IPS-18c (cell line): ENCODE data around the gene SLC27A1.

Experiments
- H3K4me3 ChIP-seq: 2 replicates; pipeline ENCODE4 v1.7.0; 2013; ENCODE audit warnings: low read depth, mild to moderate bottlenecking, low read length, moderate library complexity; ENCODE audit not compliant: insufficient read depth
- H3K9me3 ChIP-seq: one replicate; pipeline ENCODE4 v1.6.1; 2013; ENCODE audit warnings: mild to moderate bottlenecking, low read length, moderate library complexity; ENCODE audit not compliant: control insufficient read depth, insufficient read depth

SLC27A1 gene

GRCh38 chr19:17519967-17520366 lies 49.6 kb downstream of the SLC27A1 start:
- Histone ChIP-seq H3K9me3 (peaks cover 10% of the 10 kb centered on the region), H3K4me3 (no peak overlapping the region)

GRCh38 chr19:17520865-17521264 lies 50.5 kb downstream of the SLC27A1 start:
- Histone ChIP-seq H3K9me3 (peaks cover 10% of the 10 kb centered on the region), H3K4me3 (no peak overlapping the region)

- H3K4me3 ChIP-seq, result no peak overlapping the region
- peaks cover 4% of the 10 kb centered on the region for H3K9me3 ChIP-seq
Measured at GRCh38 chr19:17522988-17523872, 52.9 kb downstream of the SLC27A1 start.

- Histone ChIP-seq H3K4me3 (no peak overlapping the region), H3K9me3 (peaks cover 4% of the 10 kb centered on the region)
Measured at GRCh38 chr19:17524651-17525050, 54.3 kb downstream of the SLC27A1 start.

- Histone ChIP-seq H3K9me3 (peaks cover 4% of the 10 kb centered on the region), H3K4me3 (no peak overlapping the region)
Measured at GRCh38 chr19:17525141-17525540, 54.8 kb downstream of the SLC27A1 start.

- no peak overlapping the region for H3K4me3 ChIP-seq
- H3K9me3 ChIP-seq, result peaks cover 4% of the 10 kb centered on the region
Measured at GRCh38 chr19:17526922-17527321, 56.6 kb downstream of the SLC27A1 start.

- no peak overlapping the region for H3K4me3 ChIP-seq
- peaks cover 4% of the 10 kb centered on the region for H3K9me3 ChIP-seq
Measured at GRCh38 chr19:17527326-17527725, 57.0 kb downstream of the SLC27A1 start.

GRCh38 chr19:17528610-17529009 lies 58.3 kb downstream of the SLC27A1 start:
- Histone ChIP-seq H3K4me3 (no peak overlapping the region), H3K9me3 (peaks cover 4% of the 10 kb centered on the region)

- Histone ChIP-seq H3K9me3 (peaks cover 3% of the 10 kb centered on the region), H3K4me3 (no peak overlapping the region)
Measured at GRCh38 chr19:17529239-17530158, 59.2 kb downstream of the SLC27A1 start.

- Histone ChIP-seq H3K9me3 (no peaks in the 10 kb centered on the region), H3K4me3 (no peak overlapping the region; the same call in 1 of the 2 replicates)
Measured at GRCh38 chr19:17530586-17530985, 60.3 kb downstream of the SLC27A1 start.

- no peak overlapping the region for H3K4me3 ChIP-seq
- H3K9me3 ChIP-seq, result no peaks in the 10 kb centered on the region
Measured at GRCh38 chr19:17532116-17532515, 61.8 kb downstream of the SLC27A1 start.

GRCh38 chr19:17532557-17532956 lies 62.2 kb downstream of the SLC27A1 start:
- H3K4me3 ChIP-seq, result no peak overlapping the region
- H3K9me3 ChIP-seq, result no peaks in the 10 kb centered on the region

GRCh38 chr19:17534767-17535166 lies 64.4 kb downstream of the SLC27A1 start:
- H3K9me3 ChIP-seq, result no peaks in the 10 kb centered on the region
- no peak overlapping the region for H3K4me3 ChIP-seq

- Histone ChIP-seq H3K9me3 (no peaks in the 10 kb centered on the region), H3K4me3 (no peak overlapping the region)
Measured at GRCh38 chr19:17536955-17537354, 66.6 kb downstream of the SLC27A1 start.

GRCh38 chr19:17538684-17539237 lies 68.4 kb downstream of the SLC27A1 start:
- peak overlapping the region; percentile 74 for H3K4me3 ChIP-seq
- H3K9me3 ChIP-seq, result no peaks in the 10 kb centered on the region

GRCh38 chr19:17539238-17540117 lies 69.2 kb downstream of the SLC27A1 start:
- Histone ChIP-seq H3K9me3 (no peaks in the 10 kb centered on the region), H3K4me3 (peak overlapping the region; percentile 74)

- Histone ChIP-seq H3K9me3 (no peaks in the 10 kb centered on the region), H3K4me3 (no peak overlapping the region)
Measured at GRCh38 chr19:17540174-17540573, 69.8 kb downstream of the SLC27A1 start.
